Gastroesophageal sphincter (tissue), 4 donors: Measurements from ENCODE around the gene ARID1A. TPM values are rescaled to one million over a fixed set of nuclear protein-coding genes. Genes with fewer than 3 reads are reported as not detected.

Source experiments
- ATAC-seq: fragments of 150-250 bp; one replicate; pipeline ENCODE4 v1.9.1; 2016; ENCODE audit warnings: mild to moderate bottlenecking, moderate library complexity
- H3K27ac ChIP-seq, 4 donors: fragments of 200-600 bp; sonication (generic) in 3 of 4; 1 replicate in 3 of 4; 2 replicates in 1 of 4; pipeline ENCODE4 v1.5.1; 2016 to 2019
- H3K27me3 ChIP-seq: fragments of 200-600 bp; sonication (generic); one replicate; pipeline ENCODE4 v1.5.1; 2019
- H3K36me3 ChIP-seq, 2 donors: fragments of 200-600 bp; sonication (generic); one replicate each; pipeline ENCODE4 v1.5.1; 2019; ENCODE audit warnings: control low read depth in 1 of 2
- H3K4me1 ChIP-seq, 3 donors: fragments of 200-600 bp; sonication (generic); 1 replicate in 2 of 3; 2 replicates in 1 of 3; pipeline ENCODE4 v1.5.1; 2016 to 2019; ENCODE audit warnings: control low read depth in 2 of 3
- H3K4me3 ChIP-seq, 2 donors: fragments of 200-600 bp; sonication (generic); one replicate each; pipeline ENCODE4 v1.5.1; 2019; ENCODE audit warnings: mild to moderate bottlenecking in 1 of 2, moderate library complexity in 1 of 2
- H3K9me3 ChIP-seq, 3 donors: fragments of 200-600 bp; sonication (generic); one replicate each; pipeline ENCODE4 v1.5.1; 2017 to 2019; ENCODE audit warnings: control low read depth in 2 of 3
- CTCF ChIP-seq, 4 experiments: fragments of 200-600 bp in 2 of 4; fragments of 450-650 bp in 2 of 4; sonication (generic) in 1 of 4; IDR thresholded peaks; one replicate each; pipeline ENCODE4 v1.5.1; 2017 to 2019; ENCODE audit warnings: antibody characterized with exemption in 4 of 4, mild to moderate bottlenecking in 2 of 4, moderate library complexity in 2 of 4
- EP300 ChIP-seq: sonication (generic); formaldehyde crosslinking; IDR thresholded peaks from one replicate; pipeline ENCODE4 v1.6.1; 2017; ENCODE audit warnings: antibody characterized with exemption, mild to moderate bottlenecking
- POLR2A ChIP-seq, 2 donors: fragments of 450-650 bp; IDR thresholded peaks; one replicate each; pipeline ENCODE4 v1.6.1; 2017; ENCODE audit warnings: antibody characterized with exemption in 2 of 2, mild to moderate bottlenecking in 2 of 2, moderate library complexity in 1 of 2
- POLR2AphosphoS5 ChIP-seq: sonication (generic); formaldehyde crosslinking; IDR thresholded peaks from one replicate; pipeline ENCODE4 v1.6.1; 2017; ENCODE audit warnings: antibody characterized with exemption
- WGBS, 2 donors: methylation state at CpG; one replicate each; pipeline ENCODE4 v1.1.5; 2018; ENCODE audit warnings: low coverage in 1 of 2; 5-methylcytosine and 5-hydroxymethylcytosine counted together
- total RNA-seq, 4 donors: library from RNA; depleted of rRNA; stranded (reverse); fragments of >200 nt; gene quantifications; one replicate each; pipeline ENCODE4 v1.1.0, GENCODE V29; 2016

ARID1A gene
- total RNA-seq, 4 donors from 2014 or later = 28.2 to 64.2 (median 42.6) TPM

GRCh38 chr1:26750428-26750827, 54.6 kb downstream of the ARID1A start:
- 67 to 70% methylated on average over 1 of the region's 1 CpG for WGBS, 2 donors
- Histone ChIP-seq H3K27me3 (no peaks in the 10 kb centered on the region), H3K36me3 (peaks cover 0 to 34% of the 10 kb centered on the region in 2 donors), H3K27ac (no peak overlapping the region), H3K9me3 (no peaks in the 10 kb centered on the region), H3K4me1 (peaks cover 0 to 80% (median 15%) of the 10 kb centered on the region in 3 donors), H3K4me3 (no peak overlapping the region)
- TF ChIP-seq CTCF (IDR thresholded peaks at IDR 0.05) (no peak), EP300 (no peak), POLR2AphosphoS5 (no peak), POLR2A (IDR thresholded peaks at IDR 0.05) (no peak)
- no peak for ATAC-seq

- Histone ChIP-seq H3K4me3 (no peak overlapping the region), H3K27ac (peak overlapping the region in 3 of 4 donors; percentile 57 to 67 (median 60)), H3K36me3 (peaks cover 0 to 26% of the 10 kb centered on the region in 2 donors), H3K27me3 (no peaks in the 10 kb centered on the region), H3K4me1 (peaks cover 0 to 61% (median 15%) of the 10 kb centered on the region in 3 donors), H3K9me3 (no peaks in the 10 kb centered on the region)
- whole genome bisulfite sequencing, 2 donors = 67 to 72% methylated on average over 1 to 2 of the region's 4 CpGs
- no peak for ATAC-seq
- TF ChIP-seq POLR2A (IDR thresholded peaks at IDR 0.05) = no peak
- TF ChIP-seq EP300 = no peak
- no peak for TF ChIP-seq POLR2AphosphoS5
- TF ChIP-seq CTCF (IDR thresholded peaks at IDR 0.05) = no peak
Measured at GRCh38 chr1:26752519-26752918, 56.7 kb downstream of the ARID1A start.

GRCh38 chr1:26754086-26754874, 58.5 kb downstream of the ARID1A start:
- no peak overlapping the region for H3K27ac ChIP-seq
- WGBS, 2 donors = 92 to 100% methylated on average over 1 to 2 of the region's 5 CpGs
- peaks cover 0 to 44% (median 9%) of the 10 kb centered on the region in 3 donors for H3K4me1 ChIP-seq

GRCh38 chr1:26758358-26758757, 62.5 kb downstream of the ARID1A start:
- Histone ChIP-seq H3K27ac (no peak overlapping the region), H3K36me3 (peaks cover 0 to 56% of the 10 kb centered on the region in 2 donors), H3K9me3 (no peaks in the 10 kb centered on the region), H3K27me3 (no peaks in the 10 kb centered on the region), H3K4me3 (no peak overlapping the region), H3K4me1 (peaks cover 0 to 10% (median 0%) of the 10 kb centered on the region in 3 donors)
- TF ChIP-seq EP300 (no peak), POLR2A (IDR thresholded peaks at IDR 0.05) (no peak), CTCF (IDR thresholded peaks at IDR 0.05) (no peak), POLR2AphosphoS5 (no peak)
- 90 to 100% methylated on average over 1 of the region's 3 CpGs for WGBS, 2 donors
- ATAC-seq = no peak

More at GRCh38 chr1:26754086-26754874, 58.5 kb downstream of the ARID1A start:
- no peaks in the 10 kb centered on the region for H3K27me3 ChIP-seq
- ATAC-seq = no peak
- TF ChIP-seq POLR2AphosphoS5 (no peak), POLR2A (IDR thresholded peaks at IDR 0.05) (no peak), CTCF (IDR thresholded peaks at IDR 0.05) (no peak), EP300 (no peak)
- H3K4me3 ChIP-seq = no peak overlapping the region
- H3K36me3 ChIP-seq = peaks cover 0 to 37% of the 10 kb centered on the region in 2 donors
- no peaks in the 10 kb centered on the region for H3K9me3 ChIP-seq

- H3K36me3 ChIP-seq = peaks cover 0 to 63% of the 10 kb centered on the region in 2 donors
- no peak overlapping the region for H3K4me3 ChIP-seq
- no peak overlapping the region for H3K27ac ChIP-seq
- H3K4me1 ChIP-seq = no peaks in the 10 kb centered on the region
- no peaks in the 10 kb centered on the region for H3K27me3 ChIP-seq
- TF ChIP-seq CTCF (IDR thresholded peaks at IDR 0.05) = no peak
- no peak for TF ChIP-seq EP300
- TF ChIP-seq POLR2AphosphoS5 = no peak
- TF ChIP-seq POLR2A (IDR thresholded peaks at IDR 0.05) = no peak
- ATAC-seq = no peak
- H3K9me3 ChIP-seq = no peaks in the 10 kb centered on the region
Measured at GRCh38 chr1:26759531-26759930, 63.7 kb downstream of the ARID1A start.
